GM18951 (cell line): Measurements from ENCODE around the gene STPG3.
"Not testable (repeated sequence)": the region's sequence is repeated elsewhere in the genome, so short reads cannot be mapped to it uniquely, and the experiment has no call there.

Experiments used
- POLR2A ChIP-seq: IDR thresholded peaks from 4 replicates; pipeline ENCODE4 v1.6.1; 2011; ENCODE audit warnings: mild to moderate bottlenecking; ENCODE audit not compliant: insufficient read length, insufficient read depth; ENCODE audit errors: extremely low read depth
- in situ Hi-C: fragments of 300-500 bp; cut with MboI; formaldehyde crosslinking; loops from one replicate; pipeline ENCODE4 v1.12.0; 2022; ENCODE audit warnings: low sequenced_read_pairs, mixed read lengths, inconsistent platforms; ENCODE audit not compliant: unreplicated experiment

STPG3 gene

GRCh38 chr9:137241490-137242268 lies 9.4 kb upstream of the STPG3 start:
- in situ Hi-C loops: no loop called here
- no peak for TF ChIP-seq POLR2A

GRCh38 chr9:137242269-137243203 lies 8.6 kb upstream of the STPG3 start:
- in situ Hi-C loops: no loop called here
- no peak for TF ChIP-seq POLR2A

- in situ Hi-C loops: not testable (repeated sequence)
Measured at GRCh38 chr9:137243266-137243625, 7.8 kb upstream of the STPG3 start.

GRCh38 chr9:137243626-137244485 lies 7.2 kb upstream of the STPG3 start:
- TF ChIP-seq POLR2A: no peak
- in situ Hi-C loops: no loop called here

DNA sequence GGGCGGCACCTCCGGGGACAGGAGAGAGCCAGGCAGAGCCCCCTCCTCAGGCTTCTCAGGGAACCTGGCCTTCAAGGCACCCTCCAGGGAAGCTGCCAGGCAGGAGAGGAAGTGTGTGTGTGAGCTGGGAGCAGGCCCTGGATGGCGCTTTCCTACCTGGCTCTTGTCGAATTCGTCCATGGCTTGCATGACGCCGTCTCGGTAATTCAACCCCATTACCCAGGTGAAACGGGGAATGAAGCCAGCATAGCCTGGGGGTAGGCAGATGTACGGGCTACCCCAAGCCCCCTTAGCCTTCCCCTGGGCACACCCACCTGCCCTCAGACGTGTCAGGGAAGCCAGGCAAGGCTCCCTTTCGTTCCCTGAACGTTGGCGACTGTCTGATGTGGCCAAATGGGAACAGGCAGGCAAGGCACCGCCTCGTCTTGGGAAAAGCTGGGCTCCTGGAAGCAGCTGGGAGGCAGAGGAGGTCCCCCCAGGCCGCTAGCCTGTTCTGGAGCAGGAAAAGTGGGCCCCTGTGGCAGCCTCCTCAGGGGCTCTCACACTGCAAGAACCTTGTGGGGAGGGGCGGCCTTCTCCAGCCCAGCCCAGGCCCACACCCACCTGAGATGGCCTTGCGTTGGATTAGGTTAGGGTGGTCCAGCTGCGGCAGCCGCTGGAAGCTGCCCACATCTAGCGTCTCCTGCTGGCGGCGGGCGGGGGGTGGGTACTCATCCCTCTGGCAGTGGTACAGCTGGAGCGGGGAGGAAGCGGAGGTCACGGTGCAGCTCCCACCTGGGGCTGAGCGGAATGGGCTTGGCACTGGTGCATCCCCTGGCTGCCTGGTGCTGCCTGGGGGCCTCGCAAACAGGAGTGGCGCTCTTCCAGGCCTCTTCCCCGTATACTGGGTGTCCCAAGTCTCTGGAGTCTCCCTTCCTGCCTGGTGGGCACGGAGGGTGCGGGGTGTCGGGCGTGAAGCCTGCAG lies 6.3 kb upstream of the STPG3 start:
- TF ChIP-seq POLR2A: no peak
- in situ Hi-C loops: no loop called here

GRCh38 chr9:137245450-137246421 lies 5.3 kb upstream of the STPG3 start:
- TF ChIP-seq POLR2A: no peak
- in situ Hi-C loops: no loop called here

DNA sequence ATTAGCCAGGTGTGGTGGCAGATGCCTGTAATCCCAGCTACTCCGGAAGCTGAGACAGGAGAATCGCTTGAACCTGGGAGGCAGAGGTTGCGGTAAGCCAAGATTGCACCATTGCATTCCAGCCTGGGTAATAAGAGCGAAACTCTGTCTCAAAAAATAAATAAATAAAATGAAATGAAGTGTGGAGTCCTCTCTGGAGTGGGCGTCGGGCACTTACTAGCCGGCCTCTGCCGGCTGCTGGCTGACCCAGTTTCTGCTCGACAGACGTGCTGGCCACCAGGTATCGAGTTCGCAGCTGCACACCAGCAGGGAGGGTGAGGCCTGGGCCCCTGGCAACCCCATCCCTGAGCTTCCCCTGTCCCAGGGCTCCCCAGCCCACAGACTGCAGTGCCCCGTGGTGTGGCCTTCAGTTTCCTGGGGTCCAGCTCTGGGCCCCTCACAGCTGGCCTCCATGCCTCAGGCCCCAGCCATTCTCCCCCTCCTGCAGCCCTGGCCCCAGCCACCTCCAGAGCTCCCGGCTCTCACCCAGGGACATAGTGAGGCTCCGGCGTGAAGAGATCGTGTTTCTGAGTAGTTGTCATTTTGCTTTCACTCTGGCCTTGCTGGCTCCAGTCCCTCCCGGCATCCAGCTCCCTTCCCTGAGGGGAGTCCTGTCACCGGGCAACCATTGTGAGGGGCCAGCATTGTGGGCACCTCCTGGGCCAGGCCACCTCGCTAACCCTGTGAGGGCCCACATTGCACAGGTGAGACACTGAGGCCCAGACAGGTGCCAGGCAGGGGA lies 3.8 kb upstream of the STPG3 start:
- in situ Hi-C loops: no loop called here
- no peak for TF ChIP-seq POLR2A

DNA sequence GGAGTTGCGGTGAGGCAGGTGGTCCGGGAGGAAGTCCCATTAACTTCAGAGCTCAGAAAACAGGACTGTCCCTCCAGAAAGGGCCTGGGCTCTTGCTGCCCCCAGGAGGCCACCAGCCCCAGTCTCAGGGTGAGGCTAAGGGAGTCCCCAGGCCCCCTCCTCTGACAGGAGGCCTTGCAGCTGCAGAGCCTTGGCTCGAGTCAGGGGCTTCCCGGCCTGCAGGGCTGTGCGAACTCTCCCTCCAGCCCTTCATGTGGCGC lies 3.2 kb upstream of the STPG3 start:
- no peak for TF ChIP-seq POLR2A
- in situ Hi-C loops: no loop called here

DNA sequence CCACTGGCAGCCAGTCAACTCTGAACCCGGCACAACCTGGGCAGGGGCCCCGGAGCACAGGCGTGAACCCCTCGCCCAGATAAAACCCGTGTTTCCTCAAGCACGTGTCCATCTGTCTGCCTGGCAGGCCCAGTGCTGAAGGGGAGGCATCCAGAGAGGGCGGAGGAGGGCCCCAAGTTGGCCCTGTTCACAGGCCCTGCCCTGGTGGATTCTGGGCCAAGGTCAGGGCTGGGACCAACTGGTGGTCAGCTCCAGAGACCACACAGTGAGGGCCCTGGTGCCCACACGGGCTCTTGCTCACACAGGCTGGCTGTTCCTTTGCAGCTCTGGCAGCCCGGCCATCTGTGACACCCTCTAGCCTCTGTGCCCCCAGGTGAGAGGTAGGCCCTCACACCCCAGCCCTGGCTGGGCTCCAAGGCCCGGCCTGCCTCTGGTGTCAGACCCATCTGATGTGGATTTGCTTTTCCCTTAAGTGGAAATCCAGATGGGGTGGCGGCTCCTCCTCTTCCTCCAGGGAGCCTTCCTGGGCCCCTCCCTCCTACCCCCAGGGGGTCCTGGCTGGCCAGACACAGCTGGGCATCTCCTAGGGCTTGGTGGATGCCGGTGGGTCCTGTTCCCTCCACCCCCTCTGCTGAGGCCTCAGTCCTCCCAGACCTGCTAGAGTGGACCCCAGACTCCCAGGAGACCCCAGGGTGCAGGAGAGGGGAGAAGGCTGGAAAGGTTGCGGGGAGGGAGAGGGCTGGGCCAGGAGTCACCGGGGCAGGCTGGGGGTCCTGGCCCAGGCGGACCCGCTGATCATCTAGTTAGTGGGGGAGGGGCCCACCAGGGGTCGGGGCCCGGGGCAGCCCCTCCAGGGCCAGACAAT lies 525 bp upstream of the STPG3 start:
- in situ Hi-C loops: no loop called here
- TF ChIP-seq POLR2A: no peak
